KOPT-K1 (cell line): ENCODE data around the gene SP8.

ENCODE experiments used
- H3K27ac ChIP-seq: fragments of 200-600 bp; sonication (generic); 2 replicates; pipeline ENCODE4 v1.5.1; 2016; ENCODE audit warnings: antibody characterized with exemption, mild to moderate bottlenecking, low read depth, low read length; ENCODE audit not compliant: poor library complexity, severe bottlenecking
- H3K36me3 ChIP-seq: fragments of 200-600 bp; sonication (generic); 2 replicates; pipeline ENCODE4 v1.5.1; 2017; ENCODE audit warnings: antibody characterized with exemption, mild to moderate bottlenecking, low read length, moderate library complexity; ENCODE audit not compliant: insufficient read depth
- H3K9me3 ChIP-seq: fragments of 200-600 bp; sonication (generic); 2 replicates; pipeline ENCODE4 v1.5.1; 2017; ENCODE audit warnings: antibody characterized with exemption, low read length, mild to moderate bottlenecking; ENCODE audit not compliant: insufficient read depth, poor library complexity, severe bottlenecking

Gene SP8

DNA sequence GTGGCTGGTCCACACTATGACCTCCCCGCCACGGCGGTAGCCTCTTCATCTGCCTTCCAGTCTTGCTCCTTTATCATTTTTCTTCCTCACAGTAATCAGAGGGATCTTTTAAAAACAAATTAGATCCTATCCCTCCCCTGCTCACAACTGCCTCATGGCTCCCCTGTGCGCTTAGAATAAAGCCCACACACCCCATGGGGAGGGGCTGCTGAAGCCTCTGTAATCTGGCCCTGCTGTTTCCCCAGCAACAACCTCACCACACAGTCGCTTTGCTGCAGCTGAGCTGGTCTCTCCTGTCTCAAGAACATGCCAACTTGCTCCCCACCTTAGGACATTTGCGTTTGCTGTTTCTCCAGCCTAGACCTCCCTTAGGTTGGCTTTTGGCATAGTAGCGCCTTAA, 41.0 kb downstream of the SP8 start:
- Histone ChIP-seq H3K36me3 (no peaks in the 10 kb centered on the region), H3K9me3 (no peaks in the 10 kb centered on the region), H3K27ac (no peak overlapping the region)

GRCh38 chr7:20744954-20745446, 41.7 kb downstream of the SP8 start:
- H3K27ac ChIP-seq: no peak overlapping the region
- H3K9me3 ChIP-seq: no peaks in the 10 kb centered on the region
- H3K36me3 ChIP-seq: no peaks in the 10 kb centered on the region

- no peaks in the 10 kb centered on the region for H3K9me3 ChIP-seq
- no peak overlapping the region for H3K27ac ChIP-seq
- H3K36me3 ChIP-seq: no peaks in the 10 kb centered on the region
These were observed 43.8 kb downstream of the SP8 start for GRCh38 chr7:20742913-20743312.

DNA sequence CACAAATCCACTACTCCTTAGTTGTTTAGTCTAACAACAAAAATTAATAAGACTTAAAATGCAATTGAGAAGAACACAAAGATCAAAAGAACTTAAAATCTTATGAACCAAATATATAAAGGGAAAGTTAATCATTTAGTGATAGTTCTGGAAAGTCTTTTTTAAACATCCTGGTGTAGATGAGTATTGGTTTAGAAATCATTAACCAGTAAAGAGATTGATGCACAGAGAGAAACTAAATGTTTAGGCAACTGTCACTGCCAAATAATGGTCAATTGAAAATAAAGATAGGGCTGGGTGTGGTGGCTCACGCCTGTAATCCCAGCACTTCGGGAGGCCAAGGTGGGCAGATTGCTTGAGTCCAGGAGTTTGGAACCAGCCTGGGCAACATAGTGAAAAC, 44.9 kb downstream of the SP8 start:
- Histone ChIP-seq H3K36me3 (no peaks in the 10 kb centered on the region), H3K9me3 (no peaks in the 10 kb centered on the region), H3K27ac (no peak overlapping the region)

DNA sequence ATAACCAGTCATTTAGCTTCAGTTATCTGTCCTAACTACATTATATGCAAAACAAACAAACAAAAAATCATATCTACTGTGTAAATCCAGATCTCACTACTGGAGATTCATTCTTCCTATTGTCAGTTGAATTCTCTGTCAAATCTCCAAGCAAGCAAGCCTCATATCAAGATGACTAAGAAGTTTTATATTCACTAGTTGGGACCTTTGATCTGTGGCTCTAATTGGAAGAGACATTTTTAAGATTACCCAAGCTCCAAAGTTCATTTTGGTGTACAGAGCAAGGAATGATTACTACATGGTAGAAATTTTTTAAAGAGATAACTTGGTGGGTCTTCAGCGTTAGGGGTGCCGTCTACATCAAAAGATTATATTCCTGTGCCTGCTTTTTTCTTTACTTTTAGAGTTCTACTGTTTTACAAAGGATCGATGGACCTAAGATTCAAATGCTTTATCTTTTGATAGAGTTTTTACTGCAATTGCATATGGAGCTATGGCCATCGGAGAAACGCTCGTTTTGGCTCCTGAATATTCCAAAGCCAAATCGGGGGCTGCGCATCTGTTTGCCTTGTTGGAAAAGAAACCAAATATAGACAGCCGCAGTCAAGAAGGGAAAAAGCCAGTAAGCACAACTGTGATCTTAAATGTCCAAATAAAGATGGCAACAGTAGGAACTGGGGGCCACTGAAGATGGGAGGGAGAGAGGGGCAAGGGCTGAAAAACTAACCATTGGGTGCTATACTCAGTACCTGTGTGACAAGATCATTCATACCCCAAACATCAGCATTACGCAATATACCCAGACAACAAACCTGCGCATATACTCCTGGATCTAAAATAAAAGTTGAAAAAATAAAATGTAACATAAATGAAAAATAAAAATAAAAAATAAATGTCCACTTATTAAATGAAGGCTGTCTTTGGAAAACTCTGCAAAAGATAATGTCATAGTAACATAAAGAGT, 47.9 kb downstream of the SP8 start:
- no peaks in the 10 kb centered on the region for H3K36me3 ChIP-seq
- H3K9me3 ChIP-seq: no peaks in the 10 kb centered on the region
- H3K27ac ChIP-seq: no peak overlapping the region

DNA sequence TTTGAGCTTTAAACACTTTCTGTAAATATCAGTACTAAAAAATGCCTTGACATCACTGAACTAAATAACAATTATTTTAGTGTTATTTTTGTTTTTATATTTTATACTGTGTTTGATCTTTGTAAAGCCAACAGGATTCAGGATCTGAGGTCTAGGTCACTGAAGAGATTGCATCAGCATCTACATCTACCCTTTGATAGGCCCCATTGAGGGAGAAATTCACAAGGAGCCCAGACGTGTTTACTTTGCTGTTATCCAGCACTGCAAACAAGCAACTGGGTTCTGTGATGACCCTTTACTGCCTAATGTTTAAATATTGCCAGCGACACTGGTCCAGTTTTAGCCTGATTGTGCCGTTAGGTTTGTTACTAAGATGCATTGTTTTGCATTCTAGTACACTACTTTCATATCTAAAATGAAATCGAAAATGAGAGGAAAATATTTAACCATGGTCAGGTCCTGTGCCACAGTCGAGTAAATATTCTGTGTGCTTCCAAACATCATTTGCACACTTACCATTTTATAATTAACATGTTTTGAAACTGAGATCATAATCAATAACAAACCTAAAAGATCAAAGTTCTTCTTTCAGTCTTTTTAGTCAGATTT, 48.7 kb downstream of the SP8 start:
- H3K9me3 ChIP-seq: no peaks in the 10 kb centered on the region
- no peaks in the 10 kb centered on the region for H3K36me3 ChIP-seq
- H3K27ac ChIP-seq: no peak overlapping the region

DNA sequence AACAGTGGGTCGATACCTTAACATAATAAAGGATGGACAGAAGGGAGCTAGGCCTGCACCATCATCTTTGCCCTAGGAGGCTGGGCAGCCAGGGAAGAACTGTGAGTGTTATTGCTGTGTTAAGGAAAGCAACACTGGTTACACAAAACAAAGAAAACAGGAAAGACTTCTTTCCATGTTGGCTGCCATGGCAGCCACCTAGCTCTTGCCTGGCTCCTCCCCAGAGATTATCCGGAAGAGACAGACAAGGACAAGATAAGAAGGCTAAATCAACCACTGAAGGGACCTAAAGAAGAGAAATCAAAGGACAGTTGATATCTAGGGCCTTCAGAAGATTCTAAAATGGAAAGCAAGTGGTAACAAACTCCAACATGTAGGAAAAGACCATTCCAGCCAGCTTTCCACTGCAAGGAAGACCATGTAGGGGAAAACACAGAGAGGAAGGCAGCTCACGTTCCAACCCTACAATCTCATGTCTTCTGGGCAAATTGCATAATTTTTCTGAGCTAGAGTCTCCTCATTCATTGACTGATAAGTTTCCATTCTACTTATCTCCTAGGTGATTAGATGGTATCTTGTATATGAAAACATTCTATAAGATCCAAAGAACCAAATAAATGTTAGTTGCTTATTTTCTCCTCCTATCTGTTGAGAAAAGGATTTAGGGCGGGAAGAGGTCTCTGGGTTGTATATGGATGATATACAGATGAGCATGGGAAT, 51.2 kb downstream of the SP8 start:
- H3K9me3 ChIP-seq: no peaks in the 10 kb centered on the region
- H3K27ac ChIP-seq: no peak overlapping the region
- H3K36me3 ChIP-seq: no peaks in the 10 kb centered on the region
